ENCODE data around the gene DPT.

GRCh38 chr1:168653567-168653966 lies 75.4 kb downstream of the DPT start:
- no peak for TF ChIP-seq CTCF (IDR thresholded peaks at IDR 0.05)
- TF ChIP-seq POLR2A (IDR thresholded peaks at IDR 0.05): no peak
